KG1 (cell line): Measurements from ENCODE around the gene CXCL6.

ENCODE experiments used
- DNase-seq: peaks from one replicate; lab custom pipeline; 2025; lab: John Stamatoyannopoulos, UW

CXCL6 gene

DNA sequence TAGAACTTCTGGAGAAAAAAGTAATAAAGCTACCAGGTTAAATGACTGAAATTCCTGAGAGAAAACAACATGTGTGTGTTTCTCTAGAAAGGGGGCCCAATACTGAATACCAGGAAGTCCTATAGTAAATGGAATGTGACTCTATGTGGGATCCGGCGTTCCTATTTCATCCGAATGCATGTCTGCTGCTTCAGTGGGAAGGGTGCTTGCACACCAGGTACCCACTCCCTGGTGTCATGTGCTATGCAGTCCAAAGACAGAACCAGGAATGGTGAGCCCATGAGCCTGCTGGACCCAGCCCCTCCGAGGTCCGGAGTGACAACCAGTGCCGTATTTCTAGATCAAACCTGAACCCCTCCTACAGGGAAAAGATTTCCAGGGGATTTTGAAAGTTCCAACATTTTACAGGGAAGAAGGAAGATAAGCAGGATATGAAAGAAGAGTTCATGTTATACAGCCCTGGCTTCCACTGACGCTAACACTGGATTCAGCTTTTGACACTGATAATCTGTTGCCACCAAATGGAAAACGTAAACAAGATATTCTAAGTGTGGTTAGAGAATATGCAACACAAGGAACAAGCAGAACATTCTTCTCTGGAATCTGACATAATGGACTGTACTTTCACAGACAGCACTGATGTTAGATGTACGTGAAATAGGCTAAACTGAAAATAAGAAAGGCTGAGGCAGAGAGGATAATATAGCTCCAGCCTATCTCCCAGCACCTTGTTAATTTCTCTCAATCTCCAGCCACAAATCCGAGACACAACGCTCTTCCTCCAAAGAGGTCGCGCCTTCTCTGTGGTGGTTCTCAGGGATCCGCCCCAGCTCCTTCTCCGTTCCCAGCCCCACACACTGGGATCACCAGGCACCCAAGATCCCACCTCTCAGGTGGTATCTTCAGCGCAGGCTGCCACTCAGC, 32.0 kb downstream of the CXCL6 start:
- DNase-seq: no peak

DNA sequence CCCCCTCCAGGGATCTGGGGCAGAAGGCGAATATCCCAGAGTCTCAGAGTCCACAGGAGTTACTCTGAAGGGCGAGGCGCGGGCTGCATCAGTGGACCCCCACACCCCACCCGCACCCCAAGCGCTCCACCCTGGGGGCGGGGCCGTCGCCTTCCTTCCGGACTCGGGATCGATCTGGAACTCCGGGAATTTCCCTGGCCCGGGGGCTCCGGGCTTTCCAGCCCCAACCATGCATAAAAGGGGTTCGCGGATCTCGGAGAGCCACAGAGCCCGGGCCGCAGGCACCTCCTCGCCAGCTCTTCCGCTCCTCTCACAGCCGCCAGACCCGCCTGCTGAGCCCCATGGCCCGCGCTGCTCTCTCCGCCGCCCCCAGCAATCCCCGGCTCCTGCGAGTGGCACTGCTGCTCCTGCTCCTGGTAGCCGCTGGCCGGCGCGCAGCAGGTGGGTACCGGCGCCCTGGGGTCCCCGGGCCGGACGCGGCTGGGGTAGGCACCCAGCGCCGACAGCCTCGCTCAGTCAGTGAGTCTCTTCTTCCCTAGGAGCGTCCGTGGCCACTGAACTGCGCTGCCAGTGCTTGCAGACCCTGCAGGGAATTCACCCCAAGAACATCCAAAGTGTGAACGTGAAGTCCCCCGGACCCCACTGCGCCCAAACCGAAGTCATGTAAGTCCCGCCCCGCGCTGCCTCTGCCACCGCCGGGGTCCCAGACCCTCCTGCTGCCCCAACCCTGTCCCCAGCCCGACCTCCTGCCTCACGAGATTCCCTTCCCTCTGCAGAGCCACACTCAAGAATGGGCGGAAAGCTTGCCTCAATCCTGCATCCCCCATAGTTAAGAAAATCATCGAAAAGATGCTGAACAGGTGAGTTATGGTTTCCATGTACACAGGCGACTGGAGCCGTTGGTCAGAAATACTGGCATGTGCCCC, 32.9 kb downstream of the CXCL6 start, which contains the start of gene CXCL1:
Gene CXCL1, plus strand, starts transcription at position 264 of the 926 bp plus-strand sequence. Its CDS starts 78 bp downstream, at position 342.
- no peak for DNase-seq

DNA sequence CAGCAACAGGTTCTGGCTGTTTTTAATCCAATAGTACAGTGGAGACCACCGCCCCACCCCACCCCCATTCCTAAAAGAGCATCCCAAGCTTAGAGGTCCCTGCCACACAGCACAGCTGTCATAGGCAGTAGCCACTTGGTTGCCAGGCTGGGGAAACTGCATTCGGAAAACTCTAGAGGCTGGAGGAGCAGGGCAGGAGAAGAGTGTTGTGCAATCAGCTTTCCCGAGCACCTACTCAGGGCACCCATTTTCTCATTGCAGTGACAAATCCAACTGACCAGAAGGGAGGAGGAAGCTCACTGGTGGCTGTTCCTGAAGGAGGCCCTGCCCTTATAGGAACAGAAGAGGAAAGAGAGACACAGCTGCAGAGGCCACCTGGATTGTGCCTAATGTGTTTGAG, 33.8 kb downstream of the CXCL6 start:
- DNase-seq: no peak

DNA sequence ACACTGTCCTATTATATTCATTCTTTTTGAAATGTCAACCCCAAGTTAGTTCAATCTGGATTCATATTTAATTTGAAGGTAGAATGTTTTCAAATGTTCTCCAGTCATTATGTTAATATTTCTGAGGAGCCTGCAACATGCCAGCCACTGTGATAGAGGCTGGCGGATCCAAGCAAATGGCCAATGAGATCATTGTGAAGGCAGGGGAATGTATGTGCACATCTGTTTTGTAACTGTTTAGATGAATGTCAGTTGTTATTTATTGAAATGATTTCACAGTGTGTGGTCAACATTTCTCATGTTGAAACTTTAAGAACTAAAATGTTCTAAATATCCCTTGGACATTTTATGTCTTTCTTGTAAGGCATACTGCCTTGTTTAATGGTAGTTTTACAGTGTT, 34.3 kb downstream of the CXCL6 start:
- no peak for DNase-seq

DNA sequence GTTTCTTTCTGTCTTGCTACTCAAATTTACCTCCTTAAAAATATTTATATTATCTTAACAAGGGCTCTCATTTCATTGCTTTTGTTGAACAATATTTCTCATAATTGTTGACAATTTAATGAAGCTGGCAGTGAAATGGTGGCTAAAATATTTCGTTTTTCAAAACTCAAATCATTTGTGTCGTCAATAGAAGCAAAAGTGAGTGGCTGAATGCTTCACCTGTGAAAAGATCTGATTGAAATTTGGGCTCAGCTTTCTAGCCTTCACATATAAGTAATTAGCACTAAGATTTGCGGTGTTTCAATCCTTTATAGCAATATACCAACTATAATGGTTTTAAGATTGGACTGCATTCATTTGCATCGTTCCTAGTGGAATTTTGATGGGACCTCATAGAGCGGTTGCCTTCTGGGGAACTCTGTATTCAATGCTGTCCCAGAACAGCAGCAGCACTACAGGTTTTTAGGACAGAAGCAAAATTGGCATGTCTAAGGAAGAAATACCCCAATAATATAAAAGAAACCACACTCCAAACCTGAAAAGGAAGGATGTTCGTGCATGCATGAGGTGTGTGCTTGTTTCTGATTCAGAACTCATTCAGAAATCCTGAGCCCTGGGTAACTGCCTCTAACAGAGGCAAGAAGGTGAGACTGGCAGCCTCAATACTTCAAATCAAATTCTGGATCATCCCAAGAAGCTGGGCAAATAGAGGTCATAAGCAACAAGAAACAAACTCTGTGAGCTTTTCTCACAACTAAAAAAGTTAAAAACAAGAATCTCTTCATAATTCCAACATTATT, 35.2 kb downstream of the CXCL6 start:
- no peak for DNase-seq

DNA sequence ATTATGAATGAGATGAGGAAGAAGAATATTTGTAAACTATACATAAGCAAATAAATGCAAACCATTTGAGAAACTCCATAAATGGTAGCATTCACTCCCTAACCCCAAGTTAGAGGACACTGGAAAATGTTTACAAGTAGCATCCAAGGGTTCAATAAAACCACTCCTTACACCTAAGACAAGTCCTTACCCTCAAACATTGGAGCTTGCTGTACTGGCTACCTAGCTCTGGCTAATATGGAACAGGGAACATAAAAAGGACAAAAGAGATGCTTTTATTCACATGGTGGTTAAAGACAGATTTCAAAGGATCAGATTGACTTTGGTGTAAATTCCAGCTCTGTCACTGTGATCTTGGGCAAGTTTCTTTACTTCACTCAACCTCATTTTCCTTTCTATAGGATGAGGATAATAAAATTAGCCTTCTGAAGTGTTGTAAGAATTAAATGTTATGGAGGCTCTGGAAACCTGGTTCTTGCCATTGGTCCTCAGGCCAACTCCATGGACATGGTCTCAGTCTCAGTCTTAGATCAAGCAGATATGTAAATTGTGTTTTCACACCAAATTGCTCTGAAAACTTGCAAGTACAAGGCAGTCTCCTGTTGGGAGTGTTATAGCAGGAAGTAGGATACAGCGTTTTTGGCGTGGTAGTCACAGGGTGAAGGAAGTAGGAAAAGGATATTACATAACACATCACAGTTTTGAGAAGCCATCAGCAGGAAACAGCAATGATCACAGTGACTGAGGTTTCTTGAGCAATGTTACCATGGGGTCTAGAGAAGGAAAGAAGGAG, 36.0 kb downstream of the CXCL6 start:
- DNase-seq: peak; percentile 42

DNA sequence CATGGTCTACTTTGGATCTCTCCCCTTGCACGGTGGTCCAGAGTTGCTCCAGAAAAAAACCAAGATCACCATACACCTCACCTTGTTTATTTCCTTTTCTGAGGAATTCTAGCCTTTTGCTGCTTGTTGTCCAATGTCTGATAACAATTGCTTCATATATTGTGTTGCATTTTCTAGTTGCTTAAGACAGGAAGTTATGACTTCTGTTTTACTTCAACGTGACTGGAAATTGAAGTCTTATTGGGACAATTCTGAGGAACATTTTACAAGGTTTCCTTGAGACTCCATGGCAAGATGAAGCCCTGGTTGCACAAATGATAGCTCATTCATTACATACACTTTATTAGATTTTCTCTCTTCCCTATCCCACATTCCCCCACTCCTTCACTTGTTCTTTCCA, 37.9 kb downstream of the CXCL6 start:
- DNase-seq: no peak

DNA sequence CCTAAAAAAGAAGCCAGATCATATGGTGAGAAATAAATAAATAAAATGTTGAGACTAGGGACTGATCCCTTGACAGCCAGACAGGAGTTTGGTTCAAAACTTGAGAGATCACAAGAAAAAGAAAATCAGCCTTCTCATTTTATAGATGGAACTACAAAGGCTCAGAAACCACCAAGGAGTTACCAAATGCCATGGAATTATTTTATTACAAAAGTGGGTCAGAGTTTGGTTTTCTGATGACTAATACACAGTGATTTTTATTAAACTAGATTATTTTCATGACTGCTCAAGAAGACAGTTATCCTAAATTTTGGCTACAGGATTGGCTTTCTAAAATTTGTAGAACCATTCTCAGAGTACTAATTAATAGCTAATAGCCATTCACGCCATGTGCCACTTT, 38.9 kb downstream of the CXCL6 start:
- DNase-seq: no peak

DNA sequence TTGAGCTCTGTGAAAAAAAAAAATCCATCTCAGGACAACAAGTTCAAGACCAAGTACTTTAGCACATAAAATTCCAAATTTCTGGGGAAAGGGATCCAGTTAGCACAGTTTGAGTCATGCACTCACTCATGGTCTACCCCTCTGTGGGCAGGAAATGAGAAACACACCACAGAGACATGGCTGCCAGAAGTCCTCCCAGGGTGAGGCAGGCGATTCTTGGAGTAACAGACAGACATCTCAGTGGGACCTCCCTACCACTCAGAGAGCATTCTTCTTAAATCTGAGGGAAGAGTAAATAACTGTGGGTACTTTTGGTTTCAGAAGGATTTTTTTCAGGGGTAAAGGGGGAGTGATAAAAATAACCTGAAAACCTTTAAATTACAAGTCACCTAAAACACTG, 46.8 kb downstream of the CXCL6 start:
- no peak for DNase-seq

DNA sequence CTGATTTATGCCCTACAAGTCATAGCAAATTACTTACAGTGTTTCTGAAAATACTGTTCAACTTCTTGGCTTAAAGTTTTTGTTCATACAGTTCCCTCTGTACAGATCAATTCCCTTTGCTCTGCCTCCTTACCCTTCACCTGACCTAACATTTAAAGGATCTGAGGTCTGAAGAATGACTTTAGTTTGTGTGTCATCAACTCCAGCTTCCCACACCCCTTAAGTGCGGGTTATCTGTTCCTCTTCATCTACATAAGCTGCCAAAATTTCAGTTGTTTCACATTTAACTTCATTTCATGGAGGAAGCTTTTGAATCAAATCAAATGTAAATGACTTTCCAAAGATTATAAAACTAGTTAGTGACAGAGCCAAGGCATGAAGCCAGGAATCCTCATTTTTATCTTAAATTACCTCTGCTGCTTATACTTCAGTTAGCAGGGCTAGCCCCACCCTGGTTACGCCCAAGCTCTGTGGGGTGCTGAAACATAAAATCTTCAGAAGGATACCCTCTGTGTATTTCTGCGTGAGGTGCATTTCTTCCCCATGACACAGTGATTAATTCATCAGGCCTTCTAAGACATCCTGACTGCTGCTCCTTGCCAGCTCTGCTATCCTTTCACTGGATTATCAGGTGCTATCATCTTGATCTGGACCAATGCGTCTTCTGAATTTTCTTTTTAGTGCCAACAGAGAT, 49.2 kb downstream of the CXCL6 start:
- no peak for DNase-seq
